GM19240 (cell line): Measurements from ENCODE around the gene USF3.

ENCODE experiments used
- DNase-seq: peaks from one replicate; pipeline ENCODE4 v3.0.0; 2011; ENCODE audit warnings: low spot score; ENCODE audit not compliant: insufficient read length

USF3 gene

GRCh38 chr3:113617726-113618125 is 78.7 kb downstream of the USF3 start:
- no peak for DNase-seq

GRCh38 chr3:113615976-113616375 is 80.5 kb downstream of the USF3 start:
- DNase-seq = no peak

GRCh38 chr3:113614402-113614801 is 82.0 kb downstream of the USF3 start:
- no peak for DNase-seq

- no peak for DNase-seq
These were observed 89.2 kb downstream of the USF3 start for GRCh38 chr3:113607219-113607596.

GRCh38 chr3:113606539-113607218 is 89.8 kb downstream of the USF3 start:
- DNase-seq = peak; percentile 81

GRCh38 chr3:113602836-113603235 is 93.6 kb downstream of the USF3 start:
- no peak for DNase-seq

GRCh38 chr3:113602256-113602655 is 94.2 kb downstream of the USF3 start:
- DNase-seq = no peak

- no peak for DNase-seq
These were observed 95.2 kb downstream of the USF3 start for GRCh38 chr3:113601240-113601639.

GRCh38 chr3:113600418-113601182 is 95.8 kb downstream of the USF3 start:
- no peak for DNase-seq
